Mucosa of descending colon (tissue), 3 donors: ENCODE measurements around the gene BANF2. TPM values are rescaled to one million over a fixed set of nuclear protein-coding genes. Genes with fewer than 3 reads are reported as not detected.

Experiments
- ATAC-seq: fragments of 200-7000 bp; cut with Tn5 transposase; one replicate; pipeline ENCODE4 v1.9.1; 2020; ENCODE audit warnings: mild to moderate bottlenecking, moderate library complexity
- DNase-seq, 3 donors: peaks; one replicate each; pipeline ENCODE4 v3.0.0-alpha.2; 2020
- H3K36me3 ChIP-seq: fragments of 200-600 bp; one replicate; pipeline ENCODE4 v1.8.0; 2021; ENCODE audit warnings: low read depth, mild to moderate bottlenecking
- H3K4me1 ChIP-seq: fragments of 200-600 bp; one replicate; pipeline ENCODE4 v1.8.0; 2021; ENCODE audit warnings: low read depth, mild to moderate bottlenecking
- H3K4me3 ChIP-seq: fragments of 200-600 bp; one replicate; pipeline ENCODE4 v1.8.0; 2021; ENCODE audit warnings: mild to moderate bottlenecking
- H3K9me3 ChIP-seq: fragments of 200-600 bp; one replicate; pipeline ENCODE4 v1.8.0; 2021; ENCODE audit warnings: mild to moderate bottlenecking
- CTCF ChIP-seq: fragments of 200-600 bp; IDR thresholded peaks from one replicate; pipeline ENCODE4 v1.8.0; 2022; ENCODE audit warnings: antibody characterized with exemption, mild to moderate bottlenecking
- intact Hi-C, 2 donors: fragments of 100-400 bp; cut with DNase I in 1 of 2; cut with micrococcal nuclease in 1 of 2; formaldehyde crosslinking; loops; one replicate each; pipeline versions ENCODE4 v1.11.0 to v1.11.1; 2022; cut with DNase I, micrococcal nuclease
- total RNA-seq, 3 donors: library from RNA; stranded (reverse); fragmentation: NEBNext Ultra II Directional in 2 of 3; extraction: Animal tissue kit (Norgen Biotek cat#: 25700) in 2 of 3; gene quantifications; one replicate each; pipeline versions ENCODE4 v1.2.1 to v1.2.4, GENCODE V29; 2021 to 2023
- donor health status: DM: no; HTN: no; CAD: no; lungs with moderate emphysema.
- donor health status: DM: no; HTN: no; CAD: no.
- donor health status: DM: no; HTN: yes; CAD: no.

BANF2 gene
- total RNA-seq, 3 donors from 2014 or later = not detected

- Histone ChIP-seq H3K9me3 (no peaks in the 10 kb centered on the region), H3K4me1 (peaks cover 28% of the 10 kb centered on the region), H3K4me3 (no peak overlapping the region), H3K36me3 (peaks cover 6% of the 10 kb centered on the region)
- ATAC-seq = no peak
- DNase-seq = no peak
- TF ChIP-seq CTCF = no peak
- intact Hi-C loops = no loop called here
Observed at GRCh38 chr20:17678295-17678694, 21.5 kb upstream of the BANF2 start.

GRCh38 chr20:17678886-17679285 lies 20.9 kb upstream of the BANF2 start:
- ATAC-seq (no peak), DNase-seq (no peak)
- no peak for TF ChIP-seq CTCF
- peaks cover 33% of the 10 kb centered on the region for H3K4me1 ChIP-seq
- H3K9me3 ChIP-seq = no peaks in the 10 kb centered on the region
- H3K4me3 ChIP-seq = no peak overlapping the region
- H3K36me3 ChIP-seq = peaks cover 5% of the 10 kb centered on the region
- intact Hi-C loops = no loop called here

GRCh38 chr20:17679941-17680835 lies 19.6 kb upstream of the BANF2 start:
- intact Hi-C loops = loop anchor here (5.0 to 10.0 kb wide), 2 partner anchors 207 to 215 kb away; no protein-coding TSS in a partner anchor
- Histone ChIP-seq H3K36me3 (peaks cover 5% of the 10 kb centered on the region), H3K4me1 (peaks cover 33% of the 10 kb centered on the region)

GRCh38 chr20:17680836-17681725 lies 18.7 kb upstream of the BANF2 start:
- intact Hi-C loops = loop anchor here (5.0 to 10.0 kb wide), 2 partner anchors 206 to 214 kb away; no protein-coding TSS in a partner anchor
- ATAC-seq = peak; percentile 40

More at GRCh38 chr20:17679941-17680835, 19.6 kb upstream of the BANF2 start:
- no peaks in the 10 kb centered on the region for H3K9me3 ChIP-seq
- peak overlapping the region; percentile 86 for H3K4me3 ChIP-seq
- ATAC-seq (peak; percentile 47), DNase-seq (peak; percentile 80 to 83 (median 82))
- no peak for TF ChIP-seq CTCF

More at GRCh38 chr20:17680836-17681725, 18.7 kb upstream of the BANF2 start:
- peaks cover 30% of the 10 kb centered on the region for H3K4me1 ChIP-seq
- TF ChIP-seq CTCF = peak; percentile 58
- H3K36me3 ChIP-seq = peaks cover 5% of the 10 kb centered on the region
- peak; percentile 81 to 92 (median 90) for DNase-seq
- no peaks in the 10 kb centered on the region for H3K9me3 ChIP-seq
- H3K4me3 ChIP-seq = peak overlapping the region; percentile 86
